HG02852 (cell line): ENCODE data around the gene ANAPC2.

Experiments used
- ATAC-seq: cut with Tn5 transposase; IDR thresholded peaks from one replicate; pipeline ENCODE4 v1.9.1; 2021; ENCODE audit warnings: mild to moderate bottlenecking, moderate library complexity; ENCODE audit not compliant: unreplicated experiment

Gene ANAPC2, protein sequence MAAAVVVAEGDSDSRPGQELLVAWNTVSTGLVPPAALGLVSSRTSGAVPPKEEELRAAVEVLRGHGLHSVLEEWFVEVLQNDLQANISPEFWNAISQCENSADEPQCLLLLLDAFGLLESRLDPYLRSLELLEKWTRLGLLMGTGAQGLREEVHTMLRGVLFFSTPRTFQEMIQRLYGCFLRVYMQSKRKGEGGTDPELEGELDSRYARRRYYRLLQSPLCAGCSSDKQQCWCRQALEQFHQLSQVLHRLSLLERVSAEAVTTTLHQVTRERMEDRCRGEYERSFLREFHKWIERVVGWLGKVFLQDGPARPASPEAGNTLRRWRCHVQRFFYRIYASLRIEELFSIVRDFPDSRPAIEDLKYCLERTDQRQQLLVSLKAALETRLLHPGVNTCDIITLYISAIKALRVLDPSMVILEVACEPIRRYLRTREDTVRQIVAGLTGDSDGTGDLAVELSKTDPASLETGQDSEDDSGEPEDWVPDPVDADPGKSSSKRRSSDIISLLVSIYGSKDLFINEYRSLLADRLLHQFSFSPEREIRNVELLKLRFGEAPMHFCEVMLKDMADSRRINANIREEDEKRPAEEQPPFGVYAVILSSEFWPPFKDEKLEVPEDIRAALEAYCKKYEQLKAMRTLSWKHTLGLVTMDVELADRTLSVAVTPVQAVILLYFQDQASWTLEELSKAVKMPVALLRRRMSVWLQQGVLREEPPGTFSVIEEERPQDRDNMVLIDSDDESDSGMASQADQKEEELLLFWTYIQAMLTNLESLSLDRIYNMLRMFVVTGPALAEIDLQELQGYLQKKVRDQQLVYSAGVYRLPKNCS

GRCh38 chr9:137188490-137189296 is at the start of gene ANAPC2, which contains the start of gene SSNA1:
ANAPC2 (minus strand) TSS chr9:137188560; CDS start chr9:137188532, 28 bp downstream.
SSNA1 (plus strand) TSS chr9:137188676; CDS start chr9:137188727, 51 bp downstream.
- ATAC-seq: peak; percentile 80

GRCh38 chr9:137236936-137237421 is 48.6 kb upstream of the ANAPC2 start:
- ATAC-seq: no peak

DNA sequence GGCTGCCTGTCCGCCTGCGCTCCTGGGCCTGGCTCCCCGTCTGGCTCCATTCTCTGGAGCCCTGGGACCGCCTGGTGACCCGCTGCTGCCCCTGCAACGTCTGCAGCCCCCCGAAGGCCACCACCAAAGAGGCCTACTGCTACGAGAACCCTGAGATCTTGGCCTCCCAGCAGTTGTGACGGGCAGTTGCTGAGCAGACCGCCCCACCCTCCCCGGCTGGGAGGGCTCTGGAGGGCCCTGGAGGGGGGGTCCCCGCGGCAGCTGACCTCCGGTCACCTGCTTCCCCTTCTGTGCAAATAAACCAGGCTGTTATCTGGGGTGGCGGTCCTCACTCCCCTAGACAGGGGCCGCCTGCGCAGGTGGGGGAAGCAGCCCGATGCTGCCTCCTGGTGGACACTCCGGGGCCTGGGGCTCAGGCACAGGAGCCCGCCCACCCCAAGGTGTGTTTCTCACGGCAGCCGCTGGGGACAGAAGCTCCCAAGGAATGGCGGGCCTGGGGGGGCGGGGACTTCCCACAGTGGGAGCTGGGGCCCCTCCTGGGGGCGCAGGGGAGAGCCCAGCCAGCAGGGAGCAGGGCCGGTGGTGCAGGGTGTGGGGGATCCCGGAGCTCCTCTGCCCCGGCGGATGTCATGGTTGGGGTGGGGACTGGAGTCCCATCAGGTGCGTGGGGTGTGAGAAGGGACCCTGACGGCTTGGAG is 48.0 kb upstream of the ANAPC2 start:
- no peak for ATAC-seq

DNA sequence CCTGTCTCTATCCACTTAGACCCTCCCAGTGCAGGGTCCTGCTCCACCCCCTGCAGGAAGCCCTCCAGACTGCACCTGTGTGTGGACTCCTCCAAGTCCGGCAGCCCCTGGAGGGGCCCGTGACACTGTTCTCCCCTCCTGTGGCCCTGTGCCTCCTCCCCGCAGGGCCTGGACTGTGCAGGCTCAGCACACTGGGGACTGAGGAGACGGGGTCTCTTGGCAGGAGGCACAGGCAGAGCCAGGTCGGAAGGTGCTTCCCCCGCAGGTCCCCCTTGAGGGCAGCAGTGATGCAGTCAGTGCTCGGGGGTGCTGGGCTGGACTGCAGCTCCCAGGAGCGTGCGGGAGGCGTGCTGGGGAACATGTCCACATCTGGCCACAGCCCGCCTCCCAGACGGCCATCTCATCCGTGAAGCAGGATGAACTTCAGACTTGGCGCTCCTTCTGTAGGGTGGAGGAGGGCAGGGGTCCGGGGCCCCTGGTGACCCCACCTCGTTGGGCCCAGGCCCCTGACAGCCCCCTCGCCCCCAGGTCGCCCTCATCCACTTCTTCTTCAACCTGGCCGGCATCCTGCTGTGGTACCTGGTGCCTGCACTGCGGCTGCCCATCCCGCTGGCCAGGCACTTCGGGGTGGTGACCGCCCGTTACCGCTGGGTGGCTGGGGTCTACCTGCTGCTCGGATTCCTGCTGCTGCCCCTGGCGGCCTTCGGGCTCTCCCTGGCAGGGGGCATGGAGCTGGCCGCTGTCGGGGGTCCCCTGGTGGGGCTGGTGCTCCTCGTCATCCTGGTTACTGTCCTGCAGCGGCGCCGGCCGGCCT is 47.3 kb upstream of the ANAPC2 start:
- no peak for ATAC-seq

DNA sequence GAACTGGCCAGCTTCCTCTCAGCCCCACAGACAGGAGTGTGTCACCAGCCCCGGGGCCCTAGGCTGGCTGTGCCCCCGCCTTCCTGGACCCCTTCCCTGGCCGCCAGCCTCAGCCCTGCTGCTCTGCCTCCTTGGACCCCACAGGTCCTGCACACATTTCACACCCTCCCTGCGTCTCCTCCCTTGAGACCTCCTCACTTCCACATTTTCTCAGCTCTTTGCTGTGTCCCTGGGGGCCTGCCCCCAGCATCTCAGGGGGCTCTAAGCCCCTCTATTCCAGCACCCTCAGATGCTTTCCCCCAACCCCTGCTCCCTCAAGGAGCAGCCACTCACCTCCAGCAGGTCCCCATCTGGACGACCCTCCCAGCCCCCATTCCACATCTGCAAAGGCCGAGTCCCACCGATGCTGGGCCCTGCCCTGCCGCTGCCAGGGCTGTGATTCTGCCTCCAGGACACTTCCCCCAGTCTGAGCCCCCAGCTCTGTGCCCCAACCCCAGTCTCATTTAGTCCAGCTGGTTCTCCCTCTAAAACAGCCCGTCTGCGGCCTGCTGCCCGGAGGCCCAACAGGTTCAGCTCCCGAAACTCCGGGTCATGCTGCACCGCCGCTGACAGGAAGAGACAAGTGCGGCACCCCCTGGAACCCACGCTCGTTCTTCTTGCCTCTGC is 46.5 kb upstream of the ANAPC2 start:
- no peak for ATAC-seq

DNA sequence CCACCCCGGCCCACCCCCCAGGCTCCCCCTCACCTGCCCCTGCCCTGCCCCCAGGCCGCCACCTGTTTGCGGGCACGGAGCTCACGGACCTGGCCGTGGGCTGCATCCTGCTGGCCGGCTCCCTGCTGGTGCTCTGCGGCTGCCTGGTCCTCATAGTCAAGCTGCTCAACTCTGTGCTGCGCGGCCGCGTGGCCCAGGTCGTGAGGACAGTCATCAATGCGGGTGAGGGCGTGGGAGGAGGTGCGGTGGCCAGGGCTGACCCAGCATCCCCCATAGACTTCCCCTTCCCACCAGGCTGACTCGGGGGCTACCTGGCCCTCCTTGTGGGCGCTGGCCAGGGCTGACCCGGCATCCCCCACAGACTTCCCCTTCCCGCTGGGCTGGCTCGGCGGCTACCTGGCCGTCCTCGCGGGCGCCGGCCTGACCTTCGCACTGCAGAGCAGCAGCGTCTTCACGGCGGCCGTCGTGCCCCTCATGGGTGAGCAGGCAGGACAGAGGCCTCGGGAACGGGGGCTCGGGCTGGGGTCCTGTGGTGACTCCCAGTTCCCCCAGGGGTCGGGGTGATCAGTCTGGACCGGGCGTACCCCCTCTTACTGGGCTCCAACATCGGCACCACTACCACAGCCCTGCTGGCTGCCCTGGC is 45.8 kb upstream of the ANAPC2 start:
- ATAC-seq: no peak

GRCh38 chr9:137233143-137233980 is 45.0 kb upstream of the ANAPC2 start:
- no peak for ATAC-seq

DNA sequence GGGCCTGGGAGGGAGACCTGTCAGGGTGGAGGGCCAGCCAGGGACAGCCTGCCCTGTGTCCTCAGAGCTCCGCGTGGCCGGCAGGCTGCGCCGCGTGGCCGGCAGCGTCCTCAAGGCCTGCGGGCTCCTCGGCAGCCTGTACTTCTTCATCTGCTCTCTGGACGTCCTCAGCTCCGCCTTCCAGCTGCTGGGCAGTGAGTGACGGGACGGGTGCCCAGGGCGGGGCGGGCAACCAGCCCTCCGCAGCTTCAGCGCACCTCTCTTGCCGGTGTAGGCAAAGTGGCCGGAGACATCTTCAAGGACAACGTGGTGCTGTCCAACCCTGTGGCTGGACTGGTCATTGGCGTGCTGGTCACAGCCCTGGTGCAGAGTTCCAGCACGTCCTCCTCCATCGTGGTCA is 44.1 kb upstream of the ANAPC2 start:
- ATAC-seq: no peak

DNA sequence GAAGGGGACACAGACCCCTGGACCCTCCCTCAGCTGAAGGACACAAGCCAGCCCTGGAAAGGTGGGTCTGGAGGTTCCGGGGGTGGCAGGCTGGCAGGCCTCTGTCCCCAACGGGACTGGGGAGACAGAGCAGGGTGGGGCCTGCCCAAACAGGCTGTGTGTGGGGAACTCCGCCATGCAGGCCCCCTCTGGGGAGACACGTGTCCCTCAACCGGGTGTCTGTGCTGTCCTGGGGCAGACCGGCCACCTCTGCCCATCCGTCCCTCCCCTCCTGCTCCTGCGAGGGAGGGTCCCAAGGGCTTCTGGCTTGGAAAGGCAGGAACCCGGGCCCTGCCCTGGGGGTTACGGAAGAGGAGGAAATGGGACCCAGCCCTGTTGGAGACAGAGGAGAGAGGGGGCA is 43.7 kb upstream of the ANAPC2 start:
- no peak for ATAC-seq

DNA sequence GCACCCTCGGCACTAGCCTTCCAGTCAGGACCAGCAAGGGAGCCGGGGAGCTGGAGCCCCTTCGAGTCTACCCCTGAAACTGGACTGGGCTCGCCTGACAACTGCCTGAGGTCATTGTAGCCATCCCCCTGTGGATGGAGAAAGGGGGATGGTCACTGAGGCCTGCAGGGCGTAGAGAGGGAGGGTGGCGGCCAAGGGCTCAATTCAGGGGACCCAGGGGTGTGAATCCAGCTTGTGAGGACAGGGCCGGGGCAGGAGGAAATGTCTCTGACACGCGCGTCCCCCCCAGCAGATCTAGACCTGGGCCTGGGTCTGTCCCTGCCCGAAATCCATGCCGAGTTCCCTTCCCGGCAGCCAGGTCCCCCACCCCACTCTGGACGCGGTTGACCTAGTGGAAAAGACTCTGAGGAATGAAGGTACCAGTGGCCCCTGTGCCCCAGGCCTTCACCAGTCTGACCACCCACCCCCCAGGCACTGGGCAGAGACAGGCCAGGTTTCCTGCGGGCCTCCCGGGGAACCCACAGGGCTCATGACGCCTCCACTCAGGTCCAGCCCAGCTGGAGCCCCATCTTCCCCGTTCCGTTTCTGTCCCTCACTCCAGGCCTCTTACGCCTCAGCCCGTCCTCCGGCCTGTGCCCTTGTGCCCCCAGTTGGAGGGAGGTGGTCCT is 43.1 kb upstream of the ANAPC2 start:
- no peak for ATAC-seq

- no peak for ATAC-seq
These were observed 42.5 kb upstream of the ANAPC2 start, which contains the start of gene SLC34A3 for GRCh38 chr9:137230705-137231371. SLC34A3 (plus strand) TSS chr9:137230901; CDS start chr9:137231703, 802 bp downstream.

- no peak for ATAC-seq
These were observed 41.7 kb upstream of the ANAPC2 start for GRCh38 chr9:137229903-137230704.

- no peak for ATAC-seq
These were observed 40.9 kb upstream of the ANAPC2 start for GRCh38 chr9:137228968-137229896.

DNA sequence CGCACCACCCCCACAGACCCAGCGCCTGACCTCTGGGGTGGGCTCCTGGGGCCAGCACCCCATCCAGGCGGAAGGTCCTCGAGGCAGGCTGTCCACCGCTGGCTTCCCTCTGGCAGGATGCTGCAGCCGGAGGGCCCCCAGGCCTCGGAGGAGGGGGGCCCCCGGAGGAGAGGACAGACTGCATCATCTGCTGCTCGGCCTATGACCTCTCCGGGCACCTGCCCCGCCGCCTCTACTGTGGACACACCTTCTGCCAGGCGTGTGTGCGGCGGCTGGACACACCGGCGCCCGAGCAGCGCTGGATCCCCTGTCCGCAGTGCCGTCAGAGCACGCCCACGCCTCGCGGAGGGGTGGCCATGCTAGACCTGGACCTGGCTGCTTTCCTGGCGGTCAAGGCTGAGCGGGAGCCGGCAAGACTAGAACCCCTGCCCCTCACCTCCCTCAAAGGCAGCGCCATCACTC is 40.2 kb upstream of the ANAPC2 start:
- ATAC-seq: no peak
